ENCODE results near the gene DENND4B. TPM values are rescaled to one million over a fixed set of nuclear protein-coding genes. Genes with fewer than 3 reads are reported as not detected.

DENND4B gene
- total RNA-seq, 4 donors from 2014 or later = 19.2 to 30.4 (median 26.2) TPM

DNA sequence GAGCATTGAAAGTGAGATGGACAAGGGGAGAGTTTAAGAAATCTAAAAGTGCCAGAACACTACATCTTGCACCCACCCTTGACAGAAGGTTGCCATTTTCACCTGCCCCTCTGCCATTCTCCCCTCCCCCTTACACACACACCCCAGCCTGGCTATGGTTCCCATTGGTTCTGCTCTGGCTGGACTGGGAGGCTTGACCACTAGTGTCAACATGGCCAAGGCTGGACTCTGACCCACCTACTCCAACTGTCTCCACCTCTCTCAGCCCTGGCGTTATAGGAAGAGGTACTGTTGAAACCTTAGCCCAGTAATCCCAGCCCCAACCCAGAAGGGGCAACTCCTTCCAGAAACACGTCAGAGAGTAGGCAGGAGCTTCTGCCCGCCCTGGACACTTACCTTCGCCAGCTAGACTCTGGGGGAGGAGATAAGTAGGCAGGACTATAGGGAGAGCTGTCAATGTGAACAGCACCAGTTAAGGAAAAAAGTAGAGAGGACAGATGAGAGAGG is 7.4 kb upstream of the DENND4B start:
- intact Hi-C loops (cut with DNase I) = no loop called here
- H3K27me3 ChIP-seq = no peaks in the 10 kb centered on the region
- DNase-seq (ENCODE audit: extremely low spot score) = no peak
- H3K4me3 ChIP-seq = no peak overlapping the region
- no peak for TF ChIP-seq POLR2A (IDR thresholded peaks at IDR 0.05; ENCODE audit: low read depth)
- TF ChIP-seq, protein P1, sequence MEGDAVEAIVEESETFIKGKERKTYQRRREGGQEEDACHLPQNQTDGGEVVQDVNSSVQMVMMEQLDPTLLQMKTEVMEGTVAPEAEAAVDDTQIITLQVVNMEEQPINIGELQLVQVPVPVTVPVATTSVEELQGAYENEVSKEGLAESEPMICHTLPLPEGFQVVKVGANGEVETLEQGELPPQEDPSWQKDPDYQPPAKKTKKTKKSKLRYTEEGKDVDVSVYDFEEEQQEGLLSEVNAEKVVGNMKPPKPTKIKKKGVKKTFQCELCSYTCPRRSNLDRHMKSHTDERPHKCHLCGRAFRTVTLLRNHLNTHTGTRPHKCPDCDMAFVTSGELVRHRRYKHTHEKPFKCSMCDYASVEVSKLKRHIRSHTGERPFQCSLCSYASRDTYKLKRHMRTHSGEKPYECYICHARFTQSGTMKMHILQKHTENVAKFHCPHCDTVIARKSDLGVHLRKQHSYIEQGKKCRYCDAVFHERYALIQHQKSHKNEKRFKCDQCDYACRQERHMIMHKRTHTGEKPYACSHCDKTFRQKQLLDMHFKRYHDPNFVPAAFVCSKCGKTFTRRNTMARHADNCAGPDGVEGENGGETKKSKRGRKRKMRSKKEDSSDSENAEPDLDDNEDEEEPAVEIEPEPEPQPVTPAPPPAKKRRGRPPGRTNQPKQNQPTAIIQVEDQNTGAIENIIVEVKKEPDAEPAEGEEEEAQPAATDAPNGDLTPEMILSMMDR (IDR thresholded peaks at IDR 0.05) = no peak
- TF ChIP-seq EP300 (IDR thresholded peaks at IDR 0.05) = no peak
- no peak overlapping the region for H3K27ac ChIP-seq (replicated peaks in 1 of 4)
- no peaks in the 10 kb centered on the region for H3K9me3 ChIP-seq
- WGBS = 78% methylated on average over 4 of the region's 4 CpGs
- H3K36me3 ChIP-seq = peaks cover 44 to 60% (median 60%) of the 10 kb centered on the region in 4 donors
- peaks cover 24 to 50% (median 43%) of the 10 kb centered on the region in 4 donors for H3K4me1 ChIP-seq

GRCh38 chr1:153951801-153952200 is 5.3 kb upstream of the DENND4B start:
- intact Hi-C loops (cut with DNase I) = no loop called here
- TF ChIP-seq, protein P1 (IDR thresholded peaks at IDR 0.05) = no peak
- TF ChIP-seq POLR2AphosphoS5 (IDR thresholded peaks at IDR 0.05) (no peak), EP300 (IDR thresholded peaks at IDR 0.05) (no peak), POLR2A (IDR thresholded peaks at IDR 0.05; ENCODE audit: low read depth) (no peak)
- H3K36me3 ChIP-seq = peaks cover 57 to 81% (median 79%) of the 10 kb centered on the region in 4 donors

GRCh38 chr1:153951183-153951582 is 4.7 kb upstream of the DENND4B start:
- H3K36me3 ChIP-seq = peaks cover 57 to 81% (median 79%) of the 10 kb centered on the region in 4 donors

More at GRCh38 chr1:153951801-153952200, 5.3 kb upstream of the DENND4B start:
- Histone ChIP-seq H3K27ac (replicated peaks in 1 of 4) (no peak overlapping the region), H3K4me3 (no peak overlapping the region), H3K9me3 (no peaks in the 10 kb centered on the region), H3K27me3 (no peaks in the 10 kb centered on the region), H3K4me1 (peaks cover 16 to 45% (median 37%) of the 10 kb centered on the region in 4 donors)
- DNase-seq (ENCODE audit: extremely low spot score) = no peak
- 92% methylated on average over 2 of the region's 2 CpGs for WGBS

DNA sequence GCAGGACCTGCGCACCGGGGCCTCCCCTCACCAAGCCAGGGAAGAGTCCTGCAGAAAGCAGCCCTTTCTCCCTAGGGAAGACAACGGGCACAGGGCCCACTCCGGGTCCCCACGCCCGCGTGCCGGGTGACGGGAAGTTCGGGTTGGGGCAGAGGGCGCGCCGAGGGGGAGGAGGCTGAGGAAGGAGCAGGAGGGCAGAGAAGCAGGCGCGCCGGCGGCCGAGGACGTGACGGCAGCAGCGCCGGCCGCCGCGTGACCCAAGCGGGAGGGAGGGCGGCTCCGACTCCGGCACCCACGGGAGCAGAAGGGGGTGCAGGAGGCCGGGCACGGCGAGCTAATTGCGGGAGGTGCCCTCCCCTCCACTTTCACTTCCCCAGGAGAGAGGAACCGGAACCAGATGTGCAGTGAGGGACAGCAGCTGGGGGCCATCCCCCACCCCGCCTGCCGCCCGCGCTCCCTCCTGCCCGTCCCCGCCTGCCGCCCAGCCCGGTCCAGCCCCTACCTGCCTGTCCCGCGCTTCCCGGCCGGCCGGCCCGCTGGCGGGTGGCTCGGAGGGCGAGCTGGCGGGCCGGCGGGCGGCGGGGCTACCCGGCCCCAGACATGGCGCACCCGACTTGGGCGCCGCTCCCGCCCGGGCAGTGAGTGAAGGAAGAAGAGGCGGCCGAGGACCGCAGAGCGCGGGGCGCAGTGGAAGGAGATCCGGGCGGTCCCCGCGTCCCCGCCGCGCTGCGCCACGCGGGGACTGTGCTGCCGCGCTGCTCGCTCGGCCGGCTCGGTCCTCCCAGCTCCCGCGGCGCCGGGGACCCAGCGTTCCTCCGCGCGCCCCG is 510 bp downstream of the DENND4B start:
- intact Hi-C loops (cut with DNase I) = loop anchor here (2.0 to 10.0 kb wide), 3 partner anchors 41 to 149 kb away; partner anchors contain the start of gene RAB13
- TF ChIP-seq POLR2A (IDR thresholded peaks at IDR 0.05; ENCODE audit: low read depth) (peak; percentile 30), POLR2AphosphoS5 (IDR thresholded peaks at IDR 0.05) (peak; percentile 87 to 91)
- TF ChIP-seq, protein P1 (IDR thresholded peaks at IDR 0.05) = no peak
- Histone ChIP-seq H3K27me3 (no peaks in the 10 kb centered on the region), H3K4me1 (peaks cover 27 to 37% (median 29%) of the 10 kb centered on the region in 4 donors), H3K36me3 (peaks cover 31 to 74% (median 64%) of the 10 kb centered on the region in 4 donors), H3K9me3 (no peaks in the 10 kb centered on the region), H3K4me3 (peak overlapping the region; percentile 78 to 98 (median 88)), H3K27ac (replicated peaks in 1 of 4) (peak overlapping the region; percentile 98 to 100 (median 98))
- peak; percentile 96 for DNase-seq (ENCODE audit: extremely low spot score)
- no CpG with 5 or more reads among the region's 95 CpGs for WGBS

More at GRCh38 chr1:153951183-153951582, 4.7 kb upstream of the DENND4B start:
- Histone ChIP-seq H3K9me3 (no peaks in the 10 kb centered on the region), H3K4me3 (no peak overlapping the region), H3K4me1 (peaks cover 12 to 42% (median 33%) of the 10 kb centered on the region in 4 donors), H3K27me3 (no peaks in the 10 kb centered on the region), H3K27ac (replicated peaks in 1 of 4) (no peak overlapping the region)
- WGBS = 85% methylated on average over 11 of the region's 11 CpGs
- TF ChIP-seq POLR2A (IDR thresholded peaks at IDR 0.05; ENCODE audit: low read depth) (no peak), EP300 (IDR thresholded peaks at IDR 0.05) (no peak), POLR2AphosphoS5 (IDR thresholded peaks at IDR 0.05) (no peak)
- TF ChIP-seq, protein P1 (IDR thresholded peaks at IDR 0.05) = no peak
- intact Hi-C loops (cut with DNase I) = no loop called here
- DNase-seq (ENCODE audit: extremely low spot score) = no peak
